ENCODE results near the gene TRPC5OS.

DNA sequence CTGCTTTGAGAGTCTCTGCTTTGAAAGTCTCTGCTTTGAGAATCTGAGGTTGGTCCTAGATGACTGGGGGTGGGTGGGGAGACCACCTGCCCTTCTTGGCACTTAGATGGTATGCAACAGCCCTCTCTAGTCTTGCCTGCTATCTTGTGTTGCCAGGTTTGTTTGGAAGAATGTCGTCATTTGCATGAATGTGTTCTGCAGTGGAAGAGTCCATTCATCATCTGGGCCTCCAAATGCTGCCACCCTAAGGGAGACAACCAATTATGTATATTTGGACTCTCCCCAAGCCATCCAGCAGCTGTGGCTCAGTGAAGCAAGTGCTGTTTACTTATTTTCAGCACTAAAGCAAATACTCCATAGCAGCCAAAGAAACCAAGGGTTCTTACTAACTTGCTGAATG, 44.6 kb upstream of the TRPC5OS start:
- TF ChIP-seq, protein P1, sequence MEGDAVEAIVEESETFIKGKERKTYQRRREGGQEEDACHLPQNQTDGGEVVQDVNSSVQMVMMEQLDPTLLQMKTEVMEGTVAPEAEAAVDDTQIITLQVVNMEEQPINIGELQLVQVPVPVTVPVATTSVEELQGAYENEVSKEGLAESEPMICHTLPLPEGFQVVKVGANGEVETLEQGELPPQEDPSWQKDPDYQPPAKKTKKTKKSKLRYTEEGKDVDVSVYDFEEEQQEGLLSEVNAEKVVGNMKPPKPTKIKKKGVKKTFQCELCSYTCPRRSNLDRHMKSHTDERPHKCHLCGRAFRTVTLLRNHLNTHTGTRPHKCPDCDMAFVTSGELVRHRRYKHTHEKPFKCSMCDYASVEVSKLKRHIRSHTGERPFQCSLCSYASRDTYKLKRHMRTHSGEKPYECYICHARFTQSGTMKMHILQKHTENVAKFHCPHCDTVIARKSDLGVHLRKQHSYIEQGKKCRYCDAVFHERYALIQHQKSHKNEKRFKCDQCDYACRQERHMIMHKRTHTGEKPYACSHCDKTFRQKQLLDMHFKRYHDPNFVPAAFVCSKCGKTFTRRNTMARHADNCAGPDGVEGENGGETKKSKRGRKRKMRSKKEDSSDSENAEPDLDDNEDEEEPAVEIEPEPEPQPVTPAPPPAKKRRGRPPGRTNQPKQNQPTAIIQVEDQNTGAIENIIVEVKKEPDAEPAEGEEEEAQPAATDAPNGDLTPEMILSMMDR (IDR thresholded peaks at IDR 0.05; ENCODE audit: insufficient read depth, low read length), result no peak
- TF ChIP-seq, protein P2, sequence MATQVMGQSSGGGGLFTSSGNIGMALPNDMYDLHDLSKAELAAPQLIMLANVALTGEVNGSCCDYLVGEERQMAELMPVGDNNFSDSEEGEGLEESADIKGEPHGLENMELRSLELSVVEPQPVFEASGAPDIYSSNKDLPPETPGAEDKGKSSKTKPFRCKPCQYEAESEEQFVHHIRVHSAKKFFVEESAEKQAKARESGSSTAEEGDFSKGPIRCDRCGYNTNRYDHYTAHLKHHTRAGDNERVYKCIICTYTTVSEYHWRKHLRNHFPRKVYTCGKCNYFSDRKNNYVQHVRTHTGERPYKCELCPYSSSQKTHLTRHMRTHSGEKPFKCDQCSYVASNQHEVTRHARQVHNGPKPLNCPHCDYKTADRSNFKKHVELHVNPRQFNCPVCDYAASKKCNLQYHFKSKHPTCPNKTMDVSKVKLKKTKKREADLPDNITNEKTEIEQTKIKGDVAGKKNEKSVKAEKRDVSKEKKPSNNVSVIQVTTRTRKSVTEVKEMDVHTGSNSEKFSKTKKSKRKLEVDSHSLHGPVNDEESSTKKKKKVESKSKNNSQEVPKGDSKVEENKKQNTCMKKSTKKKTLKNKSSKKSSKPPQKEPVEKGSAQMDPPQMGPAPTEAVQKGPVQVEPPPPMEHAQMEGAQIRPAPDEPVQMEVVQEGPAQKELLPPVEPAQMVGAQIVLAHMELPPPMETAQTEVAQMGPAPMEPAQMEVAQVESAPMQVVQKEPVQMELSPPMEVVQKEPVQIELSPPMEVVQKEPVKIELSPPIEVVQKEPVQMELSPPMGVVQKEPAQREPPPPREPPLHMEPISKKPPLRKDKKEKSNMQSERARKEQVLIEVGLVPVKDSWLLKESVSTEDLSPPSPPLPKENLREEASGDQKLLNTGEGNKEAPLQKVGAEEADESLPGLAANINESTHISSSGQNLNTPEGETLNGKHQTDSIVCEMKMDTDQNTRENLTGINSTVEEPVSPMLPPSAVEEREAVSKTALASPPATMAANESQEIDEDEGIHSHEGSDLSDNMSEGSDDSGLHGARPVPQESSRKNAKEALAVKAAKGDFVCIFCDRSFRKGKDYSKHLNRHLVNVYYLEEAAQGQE (IDR thresholded peaks at IDR 0.05; ENCODE audit: insufficient replicate concordance, low read depth), result no peak

Data from HL-60 (cell line).